NOMO-1 treated with DMSO at 0.1 percent for 48 hours (cell line): Measurements from ENCODE around the gene ARFGEF2.
"Not testable (repeated sequence)": the region's sequence is repeated elsewhere in the genome, so short reads cannot be mapped to it uniquely, and the experiment has no call there.

Source experiments
- DNase-seq: peaks from one replicate; lab custom pipeline; 2025; ENCODE audit not compliant: unreplicated experiment; lab: John Stamatoyannopoulos, UW

ARFGEF2 gene

DNA sequence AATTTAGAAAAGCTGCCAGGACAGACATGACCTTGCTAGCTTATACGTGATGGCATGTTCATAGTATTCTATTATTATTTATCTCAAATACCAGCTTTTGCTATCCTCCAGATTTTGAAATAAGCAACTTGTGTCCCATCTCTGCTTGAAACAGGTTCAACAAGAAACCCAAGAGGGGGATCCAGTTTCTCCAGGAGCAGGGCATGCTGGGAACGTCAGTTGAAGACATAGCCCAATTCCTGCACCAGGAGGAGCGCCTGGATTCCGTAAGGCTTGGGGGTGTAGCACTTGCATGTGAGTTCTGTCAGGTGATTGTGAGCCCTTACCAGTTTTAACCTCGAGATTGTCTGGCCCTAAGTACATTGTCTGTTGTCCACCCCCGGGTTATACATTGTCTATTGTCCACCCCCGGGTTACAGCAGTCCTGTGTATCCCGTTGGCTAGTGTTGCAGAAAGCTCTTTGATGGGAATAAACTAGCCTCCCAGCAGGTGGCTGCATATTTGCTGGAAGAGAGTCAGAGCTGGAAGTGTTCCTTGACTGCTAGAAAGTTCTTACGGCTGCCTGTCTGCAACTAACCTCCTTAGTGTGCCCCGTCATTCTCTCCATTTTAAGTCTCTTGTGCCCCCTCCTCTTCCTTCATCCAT lies 63.2 kb downstream of the ARFGEF2 start:
- DNase-seq = no peak

DNA sequence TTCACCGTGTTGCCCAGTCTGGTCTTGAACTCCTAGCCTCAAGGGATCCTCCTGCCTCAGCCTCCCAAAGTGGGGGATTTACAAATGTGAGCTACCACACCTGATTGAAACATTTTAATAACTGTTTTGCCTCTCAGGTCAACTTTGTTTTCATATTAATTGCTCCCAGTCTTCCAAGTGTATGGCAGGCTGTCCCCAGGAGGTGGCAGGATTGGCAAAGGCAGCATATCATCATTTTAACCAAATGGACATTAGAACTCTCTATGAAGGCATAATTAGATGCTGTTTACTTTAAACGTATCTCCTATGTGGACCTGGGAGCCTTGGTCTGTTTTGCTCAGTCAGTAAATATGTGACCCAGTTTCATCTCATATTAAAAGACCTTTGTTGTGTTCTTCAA lies 65.4 kb downstream of the ARFGEF2 start:
- no peak for DNase-seq

DNA sequence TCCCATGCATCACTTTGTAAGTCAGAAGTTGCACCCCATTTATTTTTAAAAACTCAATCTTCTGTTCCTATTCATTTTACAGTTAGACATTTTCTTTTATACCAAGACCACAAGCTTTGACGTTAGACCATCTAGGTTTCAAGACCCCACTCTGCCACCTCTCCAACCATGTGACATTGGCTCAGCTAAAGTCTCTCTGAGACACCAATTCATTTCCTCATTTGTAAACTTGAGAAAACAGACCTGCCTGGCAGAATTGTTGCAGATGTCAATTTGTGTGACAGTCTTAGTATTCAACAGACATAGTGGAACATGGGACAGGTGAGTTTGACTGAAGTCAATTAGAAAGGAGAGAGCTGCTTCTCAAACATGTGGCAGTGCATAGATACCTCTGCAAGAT lies 69.0 kb downstream of the ARFGEF2 start:
- DNase-seq = no peak

DNA sequence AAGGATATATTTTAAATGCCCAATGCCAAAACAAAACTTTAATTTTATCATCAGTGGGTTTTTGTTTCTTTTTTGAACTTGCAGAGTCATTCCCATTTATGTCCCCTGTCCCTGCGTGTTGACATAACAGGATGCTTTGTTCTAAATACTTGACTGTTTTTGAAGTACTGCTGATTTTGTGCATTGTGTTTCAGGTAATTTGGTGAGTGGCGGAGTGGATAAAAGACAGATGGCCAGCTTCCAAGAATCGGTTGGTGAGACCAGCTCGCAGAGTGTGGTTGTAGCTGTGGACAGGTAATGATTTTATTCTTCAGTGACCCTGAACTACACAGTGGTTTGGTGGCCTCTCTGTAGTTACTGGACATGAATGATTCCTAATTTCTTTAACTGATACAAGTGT lies 74.1 kb downstream of the ARFGEF2 start:
- DNase-seq = no peak

DNA sequence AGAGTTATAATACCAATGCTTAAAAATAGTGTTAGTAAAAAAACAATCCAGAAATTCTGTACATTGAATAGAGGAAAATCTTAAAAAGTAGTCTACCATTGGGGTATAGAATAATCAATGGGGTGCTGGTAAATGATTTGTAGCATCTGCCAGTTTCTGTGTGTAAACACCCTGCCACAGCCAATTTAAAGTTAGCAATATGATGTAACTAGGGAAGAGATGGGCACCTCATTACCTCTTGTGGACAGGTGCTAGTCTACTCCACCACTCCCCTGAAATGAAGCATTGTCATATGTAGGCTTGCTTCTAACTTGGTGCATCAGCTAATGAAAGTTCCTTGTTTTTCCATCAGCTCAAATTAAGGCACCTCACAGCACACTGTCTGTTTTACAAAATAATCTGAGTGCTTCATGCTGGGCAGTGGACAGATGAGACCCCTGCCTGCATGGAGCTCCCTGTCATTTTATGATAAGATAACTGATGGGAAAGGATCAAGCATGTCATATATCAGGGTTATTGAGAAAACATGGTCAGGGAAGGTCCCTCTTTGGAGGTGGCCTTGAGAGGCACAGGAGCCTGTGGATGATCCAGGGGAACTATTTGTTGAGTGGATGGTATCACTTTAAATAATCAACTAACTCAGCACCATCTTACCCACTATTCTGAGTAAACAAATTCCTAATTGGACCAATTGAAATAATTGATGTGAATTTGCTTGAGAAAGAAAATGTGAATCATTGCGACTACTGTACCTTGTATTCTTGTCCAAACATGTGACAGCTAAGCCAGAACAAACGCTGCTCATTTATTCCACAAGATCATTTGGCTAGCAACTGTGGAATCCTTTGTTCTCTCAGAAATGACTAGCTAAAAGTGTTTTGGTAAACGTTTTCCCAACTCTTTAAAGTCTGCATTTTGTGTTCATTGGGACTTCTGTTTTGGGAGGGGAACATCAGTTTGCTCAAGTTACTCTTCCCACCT lies 78.7 kb downstream of the ARFGEF2 start:
- no peak for DNase-seq

DNA sequence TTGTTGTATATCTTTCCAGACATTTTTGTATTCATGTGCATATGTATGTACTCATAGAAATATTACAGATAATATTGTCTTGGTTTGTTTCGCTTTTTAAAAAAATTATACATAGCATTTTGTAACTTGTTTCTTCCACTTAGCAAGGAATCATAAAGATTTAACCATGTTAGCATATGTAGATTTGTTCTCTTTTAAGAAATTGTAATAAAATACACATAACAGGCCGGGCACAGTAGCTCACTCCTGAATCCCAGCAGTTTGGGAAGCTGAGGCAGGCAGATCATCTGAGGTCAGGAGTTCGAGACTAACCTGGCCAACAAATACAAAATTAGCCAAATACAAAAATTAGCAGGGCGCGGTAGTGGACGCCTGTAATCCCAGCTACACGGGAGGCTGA lies 80.2 kb downstream of the ARFGEF2 start:
- no peak for DNase-seq

DNA sequence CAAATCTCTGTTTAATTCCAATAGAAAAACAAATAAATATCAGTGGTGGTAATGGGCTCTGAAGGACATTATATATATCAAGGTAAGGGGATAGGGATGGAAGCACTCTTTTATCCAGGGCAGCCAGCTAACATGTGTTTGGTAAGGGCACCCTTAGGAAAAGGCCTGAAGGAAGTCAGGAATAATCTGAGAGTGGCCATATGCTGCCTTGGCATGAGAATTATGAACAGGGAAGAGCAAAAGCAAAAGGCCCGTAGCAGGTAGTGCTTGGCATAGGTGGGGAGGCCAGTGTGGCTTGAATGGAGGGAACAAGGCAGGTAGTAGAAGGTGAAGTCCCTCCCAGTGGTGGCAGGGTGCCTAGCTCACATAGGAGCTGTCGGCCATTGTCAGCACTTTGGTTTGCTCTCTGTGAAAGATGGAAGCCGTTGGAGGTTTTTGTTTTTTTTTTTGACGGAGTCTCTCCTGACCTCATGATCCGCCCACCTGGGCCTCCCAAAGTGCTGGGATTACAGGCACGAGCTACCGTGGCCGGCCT lies 85.0 kb downstream of the ARFGEF2 start:
- DNase-seq = no peak

DNA sequence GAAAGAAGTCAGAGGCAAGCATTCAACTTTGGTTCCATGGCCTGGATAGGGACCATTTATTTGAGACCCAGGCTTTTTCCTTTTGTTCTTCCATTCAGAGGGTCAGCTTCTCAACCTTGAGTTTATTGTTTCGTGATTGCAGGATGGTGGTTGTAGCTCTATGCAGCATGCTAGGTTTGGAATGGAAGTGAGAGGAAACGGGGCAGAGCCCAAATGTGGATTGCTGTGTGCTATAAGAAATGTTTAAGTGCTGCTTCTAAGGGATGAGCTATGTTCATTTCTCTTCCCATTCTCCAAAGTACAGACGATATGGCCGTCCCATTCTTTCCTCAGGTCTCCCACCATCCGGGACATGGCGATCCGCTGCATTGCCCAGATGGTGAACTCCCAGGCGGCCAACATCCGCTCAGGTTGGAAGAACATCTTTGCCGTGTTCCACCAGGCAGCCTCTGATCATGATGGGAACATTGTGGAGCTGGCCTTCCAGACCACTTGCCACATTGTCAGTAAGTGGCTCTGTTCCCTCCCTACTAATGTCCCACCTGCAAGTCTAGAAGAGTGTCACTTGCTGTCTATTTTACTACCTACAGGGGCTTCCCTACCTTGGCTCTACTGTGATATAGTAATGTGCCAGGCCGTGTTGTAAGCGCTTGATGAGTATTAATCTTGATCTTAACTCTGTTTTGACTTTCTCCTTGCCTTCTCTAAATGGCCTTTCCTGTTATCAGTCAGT lies 88.6 kb downstream of the ARFGEF2 start:
- no peak for DNase-seq

DNA sequence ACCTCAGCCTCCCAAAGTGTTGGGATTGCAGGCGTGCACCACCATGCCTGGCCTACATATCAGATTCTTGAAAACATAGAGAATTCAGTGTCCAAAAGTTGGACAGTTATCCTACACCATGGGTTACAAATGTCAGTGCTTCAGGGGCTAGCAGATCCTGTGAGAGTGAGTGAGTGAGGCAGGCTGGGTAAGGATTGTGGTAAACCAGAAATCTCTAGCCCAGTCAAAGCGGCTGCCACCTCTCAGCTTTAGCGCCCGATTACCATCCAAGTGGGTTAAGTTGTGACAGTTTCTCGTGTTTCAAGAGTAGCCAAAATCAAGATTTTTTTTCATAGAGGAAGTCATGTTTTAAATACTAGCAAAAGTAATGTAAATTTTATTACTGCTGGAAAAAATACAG lies 102.7 kb downstream of the ARFGEF2 start:
- no peak for DNase-seq

DNA sequence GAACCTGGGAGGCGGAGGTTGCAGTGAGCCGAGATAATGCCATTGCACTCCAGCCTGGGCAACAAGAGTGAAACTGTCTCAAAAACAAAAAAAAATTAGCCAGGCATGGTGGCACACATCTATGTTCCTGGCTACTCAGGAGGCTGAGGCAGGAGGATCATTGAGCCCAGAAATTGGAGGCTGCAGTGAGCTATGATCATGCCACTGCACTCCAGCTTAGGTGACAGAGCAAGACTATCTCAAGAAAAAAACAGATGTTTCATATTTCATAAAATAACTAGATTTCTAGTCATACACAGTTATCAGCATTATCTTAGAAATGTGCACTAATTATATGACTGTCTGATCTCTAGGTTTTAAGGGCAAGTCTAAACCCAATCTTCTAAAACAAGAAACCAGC lies 106.7 kb downstream of the ARFGEF2 start:
- DNase-seq = not testable (repeated sequence)

DNA sequence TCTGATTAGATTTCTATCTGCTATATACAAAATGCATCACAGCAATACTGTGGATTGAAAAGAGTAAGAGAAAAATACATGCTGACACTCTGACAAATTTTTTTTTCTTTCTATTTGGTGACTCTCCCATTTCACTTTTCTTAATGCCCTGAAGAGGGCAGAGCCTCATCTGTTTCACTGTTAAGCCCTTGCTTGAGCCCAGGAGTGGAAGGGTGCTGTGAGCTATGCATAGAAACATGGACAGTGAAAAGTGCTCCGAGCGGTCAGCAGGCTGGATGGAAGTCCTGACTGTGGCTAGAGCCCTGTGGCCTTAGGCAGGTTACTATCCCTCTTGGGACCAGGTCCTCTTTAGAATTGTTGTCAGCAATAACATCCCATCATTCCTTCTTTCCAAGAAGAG lies 107.2 kb downstream of the ARFGEF2 start:
- peak; percentile 1 for DNase-seq

DNA sequence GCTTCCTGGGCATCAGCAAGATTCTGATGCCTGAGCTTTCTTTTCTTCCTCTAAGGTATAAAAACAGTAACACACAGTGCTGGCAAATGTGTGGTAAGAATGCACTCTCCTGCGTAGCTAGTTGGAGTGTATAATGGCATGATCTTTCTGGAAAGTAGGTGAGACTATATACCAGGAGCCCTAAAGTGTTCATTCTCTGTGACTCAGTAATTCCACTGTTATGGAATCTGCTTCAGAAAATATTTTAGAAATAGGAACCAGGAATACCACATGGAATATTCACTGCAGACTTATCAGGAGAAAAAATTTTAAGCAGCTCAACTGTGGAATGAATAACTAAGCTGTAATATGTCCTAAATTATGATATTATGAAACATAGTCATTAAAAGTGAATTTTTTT lies 107.7 kb downstream of the ARFGEF2 start:
- DNase-seq = no peak

DNA sequence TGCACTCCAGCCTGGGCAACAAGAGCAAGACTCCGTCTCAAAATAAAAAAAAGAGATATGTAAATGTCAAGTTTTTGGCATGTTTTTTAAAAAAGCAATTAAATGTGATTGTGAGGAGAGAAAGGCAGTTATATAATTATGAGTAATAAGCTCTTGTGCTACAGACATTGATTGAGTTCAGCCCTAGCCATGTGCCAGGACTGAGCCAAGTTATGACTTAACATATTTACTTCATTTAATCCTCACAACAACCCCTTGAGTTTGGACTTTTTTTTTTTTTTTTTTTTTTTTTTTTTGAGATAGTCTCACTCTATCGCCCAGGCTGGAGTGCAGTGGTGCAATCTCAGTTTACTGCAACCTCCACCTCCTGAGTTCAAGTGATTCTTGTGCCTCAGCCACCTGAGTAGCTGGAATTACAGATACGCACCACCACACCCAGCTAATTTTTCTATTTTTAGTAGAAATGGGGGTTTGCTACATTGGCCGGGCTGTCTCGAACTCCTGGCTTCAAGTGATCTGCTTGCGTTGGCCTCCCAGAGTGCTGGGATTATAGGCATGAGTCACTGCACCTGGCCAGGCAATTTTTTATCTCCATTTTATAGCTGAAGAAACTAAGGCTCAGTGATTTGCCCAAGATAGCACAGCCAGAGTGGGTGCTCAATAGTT lies 109.6 kb downstream of the ARFGEF2 start:
- DNase-seq = no peak

DNA sequence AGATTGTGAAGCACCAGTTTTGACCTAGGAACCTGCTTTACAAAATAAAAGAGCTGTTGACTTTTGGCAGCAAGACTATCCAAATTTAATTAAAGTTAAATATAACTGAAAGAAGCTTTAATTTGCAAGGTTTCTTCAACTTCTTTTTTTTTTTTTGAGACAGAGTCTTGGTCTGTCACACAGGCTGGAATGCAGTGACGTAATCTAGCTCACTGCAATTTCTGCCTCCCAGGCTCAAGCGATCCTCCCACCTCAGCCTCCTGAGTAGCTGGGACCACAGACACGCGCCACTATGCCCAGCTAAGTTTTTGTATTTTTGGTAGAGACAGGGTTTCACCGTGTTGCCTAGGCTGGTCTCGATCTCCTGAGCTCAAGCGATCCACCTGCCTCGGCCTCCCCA lies 110.9 kb downstream of the ARFGEF2 start:
- DNase-seq = no peak

DNA sequence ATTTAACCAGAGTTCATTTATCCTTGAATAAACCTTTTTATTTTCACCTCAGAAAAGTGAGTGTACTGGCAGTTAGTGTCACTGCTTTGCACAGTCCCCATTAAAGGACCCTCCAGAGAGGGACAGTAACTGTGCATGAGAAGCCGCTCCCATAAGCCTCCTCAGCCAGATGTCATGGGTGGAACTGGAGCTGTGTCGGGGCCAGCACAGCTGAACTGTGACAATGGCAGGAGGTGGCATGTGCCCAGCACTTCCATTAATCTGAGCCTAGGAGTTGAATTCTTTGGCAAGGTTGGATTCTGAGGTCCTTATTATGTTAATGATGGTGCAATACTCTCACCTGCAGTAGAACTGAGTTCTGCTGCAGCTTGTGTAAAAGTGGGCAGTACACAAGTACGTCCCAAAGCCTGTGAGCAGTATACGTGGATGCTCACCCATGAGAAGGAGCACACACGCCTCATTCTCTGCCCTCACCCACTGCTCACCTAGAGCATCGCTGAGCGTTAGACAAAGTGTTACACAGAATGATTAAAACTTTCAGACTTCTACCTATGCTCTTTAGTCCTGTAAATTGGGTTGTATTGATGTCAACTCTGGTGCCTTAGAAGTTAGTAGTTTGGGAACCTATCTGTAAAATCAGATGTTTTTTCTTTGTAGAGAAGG lies 112.7 kb downstream of the ARFGEF2 start:
- no peak for DNase-seq

DNA sequence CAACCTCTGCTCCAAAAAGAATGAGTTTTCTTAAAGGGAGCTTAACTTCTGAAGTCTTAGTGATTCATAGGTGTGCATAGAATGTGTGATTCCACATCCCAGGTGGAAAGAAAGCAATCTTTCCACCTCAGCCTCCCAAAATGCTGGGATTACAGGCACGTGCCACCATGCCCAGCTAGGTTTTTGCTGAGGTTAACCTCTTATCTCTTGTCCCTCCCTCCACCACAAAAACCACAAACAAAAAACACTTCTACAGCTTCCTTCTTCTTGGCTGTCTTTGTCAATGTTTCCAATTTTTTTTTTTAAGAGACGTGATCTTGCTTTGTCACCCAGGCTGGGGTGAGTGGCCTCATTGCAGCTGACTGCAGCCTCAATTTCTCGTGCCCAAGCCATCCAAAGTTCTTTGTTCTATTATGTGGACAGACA lies 116.5 kb downstream of the ARFGEF2 start:
- peak; percentile 89 for DNase-seq

DNA sequence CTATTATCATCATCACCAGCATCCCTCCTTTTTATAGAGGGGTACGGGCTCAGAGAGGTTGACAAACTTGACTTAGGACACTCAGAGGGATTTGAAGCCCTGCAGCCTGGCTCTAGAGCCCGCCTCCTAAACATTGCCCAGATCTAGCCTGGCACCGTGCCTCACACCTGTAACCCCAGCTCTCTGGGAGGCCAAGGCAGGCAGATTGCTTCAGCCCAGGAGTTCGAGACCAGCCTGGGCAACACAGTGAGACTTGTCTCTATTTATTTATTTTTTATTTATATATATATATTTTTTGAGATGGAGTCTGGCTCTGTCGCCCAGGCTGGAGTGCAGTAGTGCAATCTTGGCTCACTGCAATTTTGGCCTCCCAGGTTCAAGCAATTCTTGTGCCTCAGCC lies 118.3 kb downstream of the ARFGEF2 start:
- no peak for DNase-seq

DNA sequence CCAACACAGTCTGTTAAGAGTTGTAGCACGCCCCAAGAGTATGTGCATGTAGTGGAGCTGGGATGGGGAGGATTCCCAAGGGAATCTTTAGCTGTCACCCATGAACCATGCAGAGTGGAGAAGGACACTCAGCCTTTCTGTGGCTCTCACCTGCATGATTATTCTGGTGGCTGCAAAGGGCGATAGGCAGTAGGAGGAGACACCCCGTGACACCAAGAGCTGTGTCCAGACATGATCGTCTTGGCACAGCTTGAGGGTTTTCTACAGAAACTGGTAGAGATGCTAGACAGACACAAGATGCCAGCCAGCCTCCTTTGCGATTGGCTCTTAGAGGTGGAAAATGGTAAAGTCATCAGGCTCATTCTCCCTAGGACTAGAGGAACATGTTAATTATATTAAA lies 121.5 kb downstream of the ARFGEF2 start:
- no peak for DNase-seq

DNA sequence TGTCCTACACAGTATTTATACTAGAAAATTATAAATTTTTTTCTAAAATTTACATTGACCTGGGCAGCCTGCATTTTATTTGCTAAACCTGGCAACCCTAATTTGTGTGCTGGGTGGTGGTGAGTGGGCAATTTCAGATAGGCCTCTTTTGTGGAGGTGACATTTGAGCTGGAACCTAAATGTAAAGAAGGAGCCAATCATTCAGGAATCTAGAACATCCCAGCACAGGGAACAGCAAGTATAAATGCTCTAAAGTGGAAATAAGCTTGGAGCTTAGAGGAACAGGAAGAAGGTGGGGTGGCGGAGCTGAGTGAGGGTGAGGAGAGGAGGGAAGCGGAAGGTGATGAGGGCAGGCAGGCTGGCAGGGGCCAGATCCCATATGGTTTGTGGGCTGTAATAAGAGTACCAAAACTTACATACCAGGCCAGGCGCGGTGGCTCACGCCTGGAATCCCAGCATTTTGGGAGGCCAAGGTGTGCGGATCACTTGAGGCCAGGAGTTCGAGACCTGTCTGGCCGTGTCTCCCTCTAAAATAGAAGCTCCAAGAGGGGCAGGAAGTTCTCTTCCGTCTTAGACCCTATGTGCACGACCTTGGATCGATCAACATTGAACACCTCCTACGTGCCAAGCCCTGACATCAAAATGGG lies 124.1 kb downstream of the ARFGEF2 start:
- peak; percentile 50 for DNase-seq
